Stimulated activated CD4-positive, alpha-beta T cell treated with anti-CD3 and anti-CD28 coated beads, Interleukin-1b, Interleukin-23, amount 100 ng/mL, for 4 hours (primary cell): ENCODE measurements around the gene POP7.
A peak's percentile ranks its signal among the peaks of the same experiment; 100 is the strongest.
"Not testable (repeated sequence)": the region's sequence is repeated elsewhere in the genome, so short reads cannot be mapped to it uniquely, and the experiment has no call there.

ENCODE experiments used
- DNase-seq, 2 donors: peaks; one replicate each; pipeline ENCODE4 v3.0.0-alpha.2; 2020; ENCODE audit warnings: low read depth in 2 of 2

The POP7 gene

GRCh38 chr7:100705753-100706671 lies at the start of gene POP7:
POP7 (plus strand) TSS chr7:100706121; CDS start chr7:100706831, 710 bp downstream.
- DNase-seq, result peak; percentile 98 to 99

GRCh38 chr7:100662194-100662776 lies 43.6 kb upstream of the POP7 start:
- DNase-seq, result not testable (repeated sequence)

GRCh38 chr7:100665168-100665726 lies 40.7 kb upstream of the POP7 start:
- no peak for DNase-seq

GRCh38 chr7:100667331-100668068 lies 38.4 kb upstream of the POP7 start:
- DNase-seq, result no peak

- no peak for DNase-seq
Measured at GRCh38 chr7:100668069-100668449, 37.9 kb upstream of the POP7 start.

- DNase-seq, result not testable (repeated sequence)
Measured at GRCh38 chr7:100669106-100669505, 36.8 kb upstream of the POP7 start.

- no peak for DNase-seq
Measured at GRCh38 chr7:100670074-100670473, 35.8 kb upstream of the POP7 start.

- no peak for DNase-seq
Measured at GRCh38 chr7:100671353-100672327, 34.3 kb upstream of the POP7 start.

GRCh38 chr7:100673302-100673941 lies 32.5 kb upstream of the POP7 start, which contains the start of gene GNB2:
GNB2 (plus strand) TSS chr7:100673740; CDS start chr7:100676266, 2,526 bp downstream.
- DNase-seq, result peak; percentile 97 to 99

- peak in 1 of 2 donors; percentile 47 for DNase-seq
Measured at GRCh38 chr7:100673942-100674410, 31.9 kb upstream of the POP7 start.

GRCh38 chr7:100674411-100675104 lies 31.4 kb upstream of the POP7 start:
- no peak for DNase-seq

GRCh38 chr7:100675105-100675451 lies 30.8 kb upstream of the POP7 start:
- DNase-seq, result no peak

- peak; percentile 65 to 66 for DNase-seq
Measured at GRCh38 chr7:100675581-100676350, 30.2 kb upstream of the POP7 start.

- DNase-seq, result no peak
Measured at GRCh38 chr7:100676501-100677306, 29.2 kb upstream of the POP7 start.

- DNase-seq, result no peak
Measured at GRCh38 chr7:100677308-100678267, 28.3 kb upstream of the POP7 start.

- DNase-seq, result no peak
Measured at GRCh38 chr7:100678291-100678984, 27.5 kb upstream of the POP7 start.
